HG02798 (cell line): ENCODE measurements around the gene STK17A.
"Not testable (repeated sequence)": the region's sequence is repeated elsewhere in the genome, so short reads cannot be mapped to it uniquely, and the experiment has no call there.

Source experiments
- ATAC-seq: cut with Tn5 transposase; IDR thresholded peaks from one replicate; pipeline ENCODE4 v1.9.1; 2021; ENCODE audit warnings: mild to moderate bottlenecking; ENCODE audit not compliant: unreplicated experiment, poor library complexity

The STK17A gene

GRCh38 chr7:43652364-43652763 is 69.5 kb downstream of the STK17A start:
- ATAC-seq, result no peak

- no peak for ATAC-seq
These were observed 70.6 kb downstream of the STK17A start for GRCh38 chr7:43653466-43653865.

GRCh38 chr7:43653891-43654504 is 71.1 kb downstream of the STK17A start:
- ATAC-seq, result no peak

GRCh38 chr7:43655584-43655983 is 72.7 kb downstream of the STK17A start:
- ATAC-seq, result no peak

- ATAC-seq, result no peak
These were observed 74.1 kb downstream of the STK17A start for GRCh38 chr7:43656997-43657396.

GRCh38 chr7:43658718-43659548 is 76.0 kb downstream of the STK17A start:
- ATAC-seq, result peak; percentile 45

GRCh38 chr7:43659549-43659896 is 76.6 kb downstream of the STK17A start:
- ATAC-seq, result no peak

- ATAC-seq, result no peak
These were observed 77.2 kb downstream of the STK17A start for GRCh38 chr7:43660141-43660540.

- ATAC-seq, result no peak
These were observed 81.8 kb downstream of the STK17A start for GRCh38 chr7:43664681-43665080.

GRCh38 chr7:43666938-43667337 is 84.0 kb downstream of the STK17A start:
- no peak for ATAC-seq

- ATAC-seq, result no peak
These were observed 85.1 kb downstream of the STK17A start for GRCh38 chr7:43668035-43668434.

GRCh38 chr7:43669286-43670081 is 86.6 kb downstream of the STK17A start:
- no peak for ATAC-seq

- no peak for ATAC-seq
These were observed 88.6 kb downstream of the STK17A start for GRCh38 chr7:43671521-43671920.

GRCh38 chr7:43673243-43673976 is 90.5 kb downstream of the STK17A start:
- ATAC-seq, result not testable (repeated sequence)

GRCh38 chr7:43674559-43675436 is 91.9 kb downstream of the STK17A start:
- no peak for ATAC-seq
